B cell (primary cell): ENCODE data around the gene SEMA3F. TPM values are rescaled to one million over a fixed set of nuclear protein-coding genes. Genes with fewer than 3 reads are reported as not detected.

Experiments
- ATAC-seq: fragments of 200-7000 bp; cut with Tn5 transposase; one replicate; pipeline ENCODE4 v1.10.0; 2021; ENCODE audit warnings: low read depth, mild to moderate bottlenecking, moderate number of reproducible peaks, moderate library complexity
- CTCF ChIA-PET: fragments of 350-600 bp; sonication (Branson Sonifier 250); formaldehyde crosslinking; loops from one replicate; lab custom pipeline; 2021; ENCODE audit warnings: antibody characterized with exemption, inconsistent platforms; lab: Charles Lee
- POLR2A ChIA-PET: fragments of 350-600 bp; sonication (Branson Sonifier 250); formaldehyde crosslinking; loops from one replicate; lab custom pipeline; 2021; ENCODE audit warnings: antibody characterized with exemption; lab: Charles Lee
- DNase-seq: peaks from one replicate; pipeline ENCODE4 v3.0.0; 2013
- H2AFZ ChIP-seq: 2 replicates; pipeline ENCODE4 v1.6.1; 2012; ENCODE audit warnings: mild to moderate bottlenecking, low read depth, low read length; ENCODE audit not compliant: insufficient read depth, poor library complexity, severe bottlenecking
- H3K27ac ChIP-seq, 2 donors: 1 replicate in 1 of 2; 2 replicates in 1 of 2; pipeline ENCODE4 v1.5.1; 2012 to 2013; ENCODE audit warnings: low read length in 2 of 2, mild to moderate bottlenecking in 2 of 2, moderate library complexity in 1 of 2
- H3K27me3 ChIP-seq, 4 experiments: fragments of 200-600 bp in 1 of 4; sonication (generic) in 1 of 4; replicated peaks in 1 of 4; 1 replicate in 2 of 4; 2 replicates in 2 of 4; pipeline versions ENCODE4 v1.6.1 to v1.7.0; 2013 to 2016; ENCODE audit warnings: low read length in 3 of 4, mild to moderate bottlenecking in 2 of 4, mixed read lengths in 1 of 4, moderate library complexity in 1 of 4; ENCODE audit not compliant: insufficient read depth in 4 of 4, control insufficient read depth in 3 of 4; ENCODE audit errors: control extremely low read depth in 1 of 4
- H3K36me3 ChIP-seq, 2 experiments: replicated peaks in 1 of 2; 1 replicate in 1 of 2; 2 replicates in 1 of 2; pipeline versions ENCODE4 v1.6.1 to v1.7.1; 2013; ENCODE audit warnings: low read length in 1 of 2; ENCODE audit not compliant: insufficient read depth in 2 of 2, control insufficient read depth in 1 of 2; ENCODE audit errors: control extremely low read depth in 1 of 2, extremely low read depth in 1 of 2
- H3K4me1 ChIP-seq, 2 donors: fragments of 200-600 bp in 1 of 2; sonication (generic) in 1 of 2; 1 replicate in 1 of 2; 2 replicates in 1 of 2; pipeline versions ENCODE4 v1.5.1 to v1.6.1; 2013 to 2017; ENCODE audit warnings: low read length in 2 of 2; ENCODE audit not compliant: control insufficient read depth in 2 of 2, insufficient read depth in 2 of 2
- H3K4me2 ChIP-seq: replicated peaks from 2 replicates; pipeline ENCODE3; 2012; ENCODE audit warnings: mild to moderate bottlenecking, low read depth, low read length; ENCODE audit not compliant: poor library complexity, severe bottlenecking
- H3K4me3 ChIP-seq, 5 experiments: fragments of 200-600 bp in 1 of 5; sonication (generic) in 1 of 5; 1 replicate in 3 of 5; 2 replicates in 2 of 5; pipeline versions ENCODE4 v1.5.1 to v1.7.0; 2011 to 2016; ENCODE audit warnings: low read length in 4 of 5, mild to moderate bottlenecking in 4 of 5, low read depth in 2 of 5, control low read depth in 1 of 5, moderate library complexity in 1 of 5; ENCODE audit not compliant: insufficient read depth in 1 of 5; ENCODE audit errors: control extremely low read depth in 1 of 5, extremely low read depth in 1 of 5
- H3K79me2 ChIP-seq: fragments of 200-600 bp; sonication (generic); one replicate; pipeline ENCODE4 v1.6.0; 2016; ENCODE audit warnings: low read length; ENCODE audit not compliant: control insufficient read depth, insufficient read depth
- H3K9ac ChIP-seq: fragments of 200-600 bp; sonication (generic); 2 replicates; pipeline ENCODE4 v1.6.1; 2017; ENCODE audit warnings: mild to moderate bottlenecking, low read length, moderate library complexity
- H3K9me3 ChIP-seq, 3 donors: one replicate each; pipeline versions ENCODE4 v1.6.1 to v1.7.1; 2013; ENCODE audit warnings: low read length in 2 of 3; ENCODE audit not compliant: control insufficient read depth in 2 of 3, insufficient read depth in 1 of 3; ENCODE audit errors: control extremely low read depth in 1 of 3
- H4K20me1 ChIP-seq: 2 replicates; pipeline ENCODE4 v1.6.0; 2012; ENCODE audit warnings: mild to moderate bottlenecking, low read length; ENCODE audit not compliant: insufficient read depth, control insufficient read depth, poor library complexity, severe bottlenecking
- H3K27ac Mint-ChIP-seq: one replicate; pipeline ENCODE4 v1.8.0; 2021; ENCODE audit warnings: mixed read lengths
- H3K27me3 Mint-ChIP-seq: one replicate; pipeline ENCODE4 v1.8.0; 2021; ENCODE audit warnings: mixed read lengths
- H3K4me1 Mint-ChIP-seq: one replicate; pipeline ENCODE4 v1.8.0; 2021; ENCODE audit warnings: mixed read lengths
- H3K4me3 Mint-ChIP-seq: one replicate; pipeline ENCODE4 v1.8.0; 2021; ENCODE audit warnings: mixed read lengths
- H3K9me3 Mint-ChIP-seq: one replicate; pipeline ENCODE4 v1.8.0; 2022; ENCODE audit warnings: mixed read lengths; ENCODE audit not compliant: insufficient read depth
- EZH2 ChIP-seq: IDR thresholded peaks from 2 replicates; pipeline ENCODE4 v1.6.1; 2012; ENCODE audit warnings: borderline replicate concordance, low read depth, mild to moderate bottlenecking, moderate library complexity, low read length; ENCODE audit not compliant: insufficient read depth, poor library complexity, severe bottlenecking
- WGBS: methylation state at CpG from one replicate; pipeline ENCODE4 v1.1.5; 2013; ENCODE audit warnings: missing lambda C conversion rate; ENCODE audit not compliant: insufficient coverage; 5-methylcytosine and 5-hydroxymethylcytosine counted together
- intact Hi-C: fragments of 100-400 bp; cut with micrococcal nuclease; formaldehyde crosslinking; loops from one replicate; pipeline ENCODE4 v1.10.0; 2022
- polyA plus RNA-seq: library from polyadenylated mRNA; depleted of rRNA; stranded (reverse); fragments of >200 nt; gene quantifications from 2 replicates; pipeline ENCODE4 v1.2.3, GENCODE V29; 2012
- total RNA-seq, 2 donors: library from RNA; stranded (reverse); fragments of 120-200 nt in 1 of 2; gene quantifications; 1 replicate in 1 of 2; 2 replicates in 1 of 2; pipeline versions ENCODE4 v1.2.3 to v1.2.4, GENCODE V29; 2013 to 2022
- TF ChIP-seq, protein P1 (sequence below): fragments of 200-600 bp; IDR thresholded peaks from one replicate; pipeline ENCODE4 v1.8.0; 2022; ENCODE audit warnings: antibody characterized with exemption, mild to moderate bottlenecking

Gene SEMA3F
- total and polyA plus RNA-seq, 2 donors (not counting 1 experiment from before 2014, with no cell fraction given): 0.27 TPM; not detected in 1

DNA sequence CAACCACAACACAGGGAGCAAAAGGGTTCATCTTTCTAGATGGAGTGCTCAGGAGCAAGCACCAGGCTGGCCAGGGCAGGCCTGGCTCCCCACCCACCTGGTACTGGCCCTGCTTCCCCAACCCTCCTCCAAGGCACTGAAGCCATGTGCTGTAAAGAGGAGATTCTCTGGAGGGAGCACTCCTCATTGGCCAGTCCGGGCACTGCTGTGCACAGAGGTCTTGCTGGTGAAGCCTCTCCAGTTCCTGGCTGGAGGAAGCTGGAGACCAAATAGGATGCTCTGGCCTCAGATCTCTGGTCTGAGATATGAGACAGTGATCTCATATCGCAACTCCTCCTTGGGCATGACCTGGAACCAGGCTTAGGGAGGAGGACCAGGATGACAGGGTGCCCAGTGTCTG is 7.7 kb upstream of the SEMA3F start:
- Histone ChIP-seq H4K20me1 (no peaks in the 10 kb centered on the region), H3K9me3 (no peaks in the 10 kb centered on the region), H3K9ac (no peak overlapping the region), H3K27ac (no peak overlapping the region), H2AFZ (no peak overlapping the region), H3K27me3 (peaks cover 0 to 4% (median 0%) of the 10 kb centered on the region in 4 experiments), H3K36me3 (no peaks in the 10 kb centered on the region), H3K4me2 (no peak overlapping the region), H3K4me1 (no peaks in the 10 kb centered on the region), H3K4me3 (no peak overlapping the region), H3K79me2 (no peaks in the 10 kb centered on the region)
- Mint-ChIP-seq H3K9me3 (no peaks in the 10 kb centered on the region), H3K4me1 (no peaks in the 10 kb centered on the region), H3K27ac (no peak overlapping the region), H3K27me3 (peaks cover 8% of the 10 kb centered on the region), H3K4me3 (no peak overlapping the region)
- ATAC-seq (no peak), DNase-seq (no peak)
- TF ChIP-seq, protein P1, sequence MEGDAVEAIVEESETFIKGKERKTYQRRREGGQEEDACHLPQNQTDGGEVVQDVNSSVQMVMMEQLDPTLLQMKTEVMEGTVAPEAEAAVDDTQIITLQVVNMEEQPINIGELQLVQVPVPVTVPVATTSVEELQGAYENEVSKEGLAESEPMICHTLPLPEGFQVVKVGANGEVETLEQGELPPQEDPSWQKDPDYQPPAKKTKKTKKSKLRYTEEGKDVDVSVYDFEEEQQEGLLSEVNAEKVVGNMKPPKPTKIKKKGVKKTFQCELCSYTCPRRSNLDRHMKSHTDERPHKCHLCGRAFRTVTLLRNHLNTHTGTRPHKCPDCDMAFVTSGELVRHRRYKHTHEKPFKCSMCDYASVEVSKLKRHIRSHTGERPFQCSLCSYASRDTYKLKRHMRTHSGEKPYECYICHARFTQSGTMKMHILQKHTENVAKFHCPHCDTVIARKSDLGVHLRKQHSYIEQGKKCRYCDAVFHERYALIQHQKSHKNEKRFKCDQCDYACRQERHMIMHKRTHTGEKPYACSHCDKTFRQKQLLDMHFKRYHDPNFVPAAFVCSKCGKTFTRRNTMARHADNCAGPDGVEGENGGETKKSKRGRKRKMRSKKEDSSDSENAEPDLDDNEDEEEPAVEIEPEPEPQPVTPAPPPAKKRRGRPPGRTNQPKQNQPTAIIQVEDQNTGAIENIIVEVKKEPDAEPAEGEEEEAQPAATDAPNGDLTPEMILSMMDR: no peak
- TF ChIP-seq EZH2: no peak
- ChIA-PET CTCF (no interaction called here), POLR2A (no interaction called here)
- WGBS: 91% methylated on average over 2 of the region's 2 CpGs
- intact Hi-C loops: no loop called here

DNA sequence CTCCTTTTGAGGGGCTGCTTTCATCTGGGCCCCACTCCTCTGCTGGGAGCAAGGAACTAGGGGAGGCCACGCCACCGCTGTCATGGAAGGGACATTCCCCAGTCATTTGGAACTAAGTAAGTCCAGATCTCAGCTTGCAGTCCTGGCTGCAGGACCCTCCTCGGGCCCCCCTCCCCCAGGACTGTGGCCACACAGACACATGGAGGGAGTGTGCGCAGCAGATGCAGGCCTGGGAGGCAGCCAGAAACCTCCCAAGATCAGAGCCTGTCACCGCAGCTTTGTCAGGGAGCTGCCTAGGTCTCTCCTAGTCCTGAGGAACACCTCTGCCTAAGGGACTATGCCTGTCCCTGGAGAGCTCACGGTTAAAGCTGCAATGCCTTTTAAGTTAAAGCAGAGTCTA is 7.3 kb upstream of the SEMA3F start:
- no peak overlapping the region for H3K4me3 ChIP-seq
- Mint-ChIP-seq H3K4me3 (no peak overlapping the region), H3K4me1 (no peaks in the 10 kb centered on the region), H3K27ac (no peak overlapping the region), H3K27me3 (peaks cover 10% of the 10 kb centered on the region), H3K9me3 (no peaks in the 10 kb centered on the region)
- H3K9ac ChIP-seq: no peak overlapping the region
- ChIA-PET POLR2A (no interaction called here), CTCF (no interaction called here)
- TF ChIP-seq EZH2: no peak
- TF ChIP-seq, protein P1: no peak
- no peaks in the 10 kb centered on the region for H3K36me3 ChIP-seq
- DNase-seq: no peak
- intact Hi-C loops: no loop called here
- no peak overlapping the region for H3K27ac ChIP-seq
- no peaks in the 10 kb centered on the region for H3K79me2 ChIP-seq
- H3K9me3 ChIP-seq: no peaks in the 10 kb centered on the region
- H2AFZ ChIP-seq: no peak overlapping the region
- peaks cover 0 to 4% (median 0%) of the 10 kb centered on the region in 4 experiments for H3K27me3 ChIP-seq
- no peak overlapping the region for H3K4me2 ChIP-seq
- H4K20me1 ChIP-seq: no peaks in the 10 kb centered on the region
- no peaks in the 10 kb centered on the region for H3K4me1 ChIP-seq
- ATAC-seq: no peak
- WGBS: 98% methylated on average over 6 of the region's 6 CpGs
